UCSD-AML1 (cell line): ENCODE measurements around the gene TOR1A.

Experiments
- DNase-seq: peaks from one replicate; lab custom pipeline; 2025; ENCODE audit not compliant: unreplicated experiment; lab: John Stamatoyannopoulos, UW

Gene TOR1A, protein sequence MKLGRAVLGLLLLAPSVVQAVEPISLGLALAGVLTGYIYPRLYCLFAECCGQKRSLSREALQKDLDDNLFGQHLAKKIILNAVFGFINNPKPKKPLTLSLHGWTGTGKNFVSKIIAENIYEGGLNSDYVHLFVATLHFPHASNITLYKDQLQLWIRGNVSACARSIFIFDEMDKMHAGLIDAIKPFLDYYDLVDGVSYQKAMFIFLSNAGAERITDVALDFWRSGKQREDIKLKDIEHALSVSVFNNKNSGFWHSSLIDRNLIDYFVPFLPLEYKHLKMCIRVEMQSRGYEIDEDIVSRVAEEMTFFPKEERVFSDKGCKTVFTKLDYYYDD

DNA sequence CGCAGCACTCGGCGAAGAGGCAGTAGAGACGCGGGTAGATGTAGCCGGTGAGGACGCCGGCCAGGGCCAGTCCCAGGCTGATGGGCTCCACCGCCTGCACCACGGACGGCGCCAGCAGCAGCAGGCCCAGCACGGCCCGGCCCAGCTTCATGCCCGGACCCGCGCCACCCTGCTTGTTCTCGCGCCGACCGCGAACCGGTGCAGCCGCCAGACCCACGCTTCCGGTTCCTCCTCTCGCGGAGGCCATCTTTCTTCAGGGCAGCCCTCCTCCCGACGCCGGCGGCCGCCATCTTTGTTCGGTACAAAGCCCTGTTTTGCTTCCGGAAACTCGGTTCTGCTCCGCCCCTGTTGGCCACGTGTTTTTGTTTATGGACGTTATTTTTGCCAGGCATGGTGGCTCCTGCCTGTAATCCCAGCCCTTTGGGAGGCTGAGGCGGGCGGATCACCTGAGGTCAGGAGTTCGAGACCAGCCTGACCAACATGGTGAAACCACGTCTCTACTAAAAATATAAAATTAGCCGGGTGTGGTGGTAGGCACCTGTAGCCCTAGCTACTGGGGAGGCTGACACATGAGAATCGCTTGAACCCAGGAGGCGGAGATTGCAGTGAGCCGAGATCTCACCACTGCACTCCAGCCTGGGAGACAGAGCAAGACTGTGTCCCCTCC, at the start of gene TOR1A:
TSS of gene TOR1A (minus strand) at position 202 of the 667 bp plus-strand sequence. CDS start at position 151, 51 bp downstream.
- peak; percentile 92 for DNase-seq

DNA sequence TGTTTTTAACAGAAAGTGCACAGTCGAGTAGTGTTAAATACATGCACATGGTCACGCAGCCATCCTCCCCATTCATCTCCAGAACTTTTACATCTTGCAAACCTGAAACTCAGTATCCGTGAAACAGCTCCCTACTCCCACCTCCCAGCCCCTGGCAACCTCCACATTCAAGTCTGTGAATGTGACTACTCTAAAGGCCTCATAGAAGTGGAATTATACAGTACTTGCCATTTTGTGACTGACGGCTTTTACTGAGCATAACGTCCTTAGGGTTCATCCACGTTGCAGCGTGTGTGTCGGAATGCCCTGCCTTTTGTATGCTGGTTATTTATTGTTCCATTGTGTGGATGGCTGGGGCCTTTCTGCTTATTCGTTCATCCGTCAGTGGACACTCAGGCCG, 47.1 kb upstream of the TOR1A start:
- DNase-seq: no peak

DNA sequence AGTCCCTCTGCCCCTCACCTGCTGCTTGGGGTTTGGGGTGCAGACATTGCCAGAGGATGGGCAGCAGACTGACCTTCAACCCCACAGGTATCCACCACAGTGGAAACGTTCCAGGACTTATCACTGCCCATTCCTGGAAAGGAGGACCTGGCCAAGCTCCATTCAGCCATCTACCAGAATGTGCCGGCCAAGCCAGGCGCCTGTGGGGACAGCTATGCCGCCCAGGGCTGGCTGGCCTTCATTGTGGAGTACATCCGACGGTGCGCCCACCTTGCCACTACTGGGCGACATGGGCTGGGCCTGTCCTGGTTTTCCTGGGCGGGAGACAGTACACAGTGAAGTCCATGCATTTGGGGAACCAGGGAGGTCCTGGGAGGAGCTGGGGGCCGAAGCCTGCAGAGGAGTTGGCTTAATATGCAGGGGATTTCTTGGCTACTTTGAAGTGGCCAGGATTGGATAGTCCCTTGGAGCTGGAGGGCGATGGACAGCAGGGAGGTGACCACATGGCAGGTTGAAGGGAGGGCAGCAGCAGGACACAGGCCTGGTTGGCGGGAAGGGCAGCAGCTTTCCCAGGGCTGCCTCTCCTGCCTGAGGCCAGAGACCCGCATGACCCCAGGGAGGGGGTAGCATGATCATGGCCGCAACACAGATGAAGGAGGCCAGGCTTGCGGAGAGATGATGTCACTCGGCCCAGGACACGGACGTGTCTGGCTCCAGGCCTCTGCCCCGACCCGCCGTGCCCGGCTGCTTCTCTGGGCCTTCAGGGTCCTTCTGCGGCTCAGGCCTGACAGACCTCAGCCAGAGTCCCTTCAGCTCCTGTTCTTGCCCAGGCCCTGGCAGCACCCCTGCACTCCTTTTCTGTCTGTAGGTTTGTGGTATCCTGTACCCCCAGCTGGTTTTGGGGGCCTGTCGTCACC, 45.9 kb upstream of the TOR1A start:
- DNase-seq: no peak

DNA sequence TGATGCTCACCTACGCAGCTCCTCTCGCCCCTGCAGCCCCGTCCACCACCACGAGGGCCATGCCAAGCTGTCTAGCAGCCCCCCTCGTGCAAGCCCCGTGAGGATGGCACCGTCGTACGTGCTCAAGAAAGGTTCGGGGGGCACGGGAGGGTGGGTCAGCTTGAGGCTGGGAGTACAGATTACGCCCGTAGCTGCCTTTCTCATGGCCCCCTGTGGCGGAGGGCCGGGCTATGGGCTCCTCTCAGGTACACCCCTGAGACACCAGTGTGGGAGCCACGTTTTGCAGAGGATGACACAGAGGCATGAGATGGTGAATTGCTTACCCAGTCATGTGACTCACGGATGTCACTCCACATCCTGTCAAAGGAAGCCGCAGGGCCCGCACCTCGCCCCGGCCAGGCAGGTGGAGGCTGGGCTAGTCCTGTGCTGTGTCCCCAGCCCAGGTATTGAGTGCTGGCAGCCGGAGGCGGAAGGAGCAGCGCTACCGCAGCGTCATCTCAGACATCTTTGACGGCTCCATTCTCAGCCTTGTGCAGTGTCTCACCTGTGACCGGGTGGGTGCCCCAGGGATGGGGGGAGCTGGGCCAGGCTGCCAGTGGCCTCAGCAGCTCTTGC, 45.0 kb upstream of the TOR1A start:
- no peak for DNase-seq

DNA sequence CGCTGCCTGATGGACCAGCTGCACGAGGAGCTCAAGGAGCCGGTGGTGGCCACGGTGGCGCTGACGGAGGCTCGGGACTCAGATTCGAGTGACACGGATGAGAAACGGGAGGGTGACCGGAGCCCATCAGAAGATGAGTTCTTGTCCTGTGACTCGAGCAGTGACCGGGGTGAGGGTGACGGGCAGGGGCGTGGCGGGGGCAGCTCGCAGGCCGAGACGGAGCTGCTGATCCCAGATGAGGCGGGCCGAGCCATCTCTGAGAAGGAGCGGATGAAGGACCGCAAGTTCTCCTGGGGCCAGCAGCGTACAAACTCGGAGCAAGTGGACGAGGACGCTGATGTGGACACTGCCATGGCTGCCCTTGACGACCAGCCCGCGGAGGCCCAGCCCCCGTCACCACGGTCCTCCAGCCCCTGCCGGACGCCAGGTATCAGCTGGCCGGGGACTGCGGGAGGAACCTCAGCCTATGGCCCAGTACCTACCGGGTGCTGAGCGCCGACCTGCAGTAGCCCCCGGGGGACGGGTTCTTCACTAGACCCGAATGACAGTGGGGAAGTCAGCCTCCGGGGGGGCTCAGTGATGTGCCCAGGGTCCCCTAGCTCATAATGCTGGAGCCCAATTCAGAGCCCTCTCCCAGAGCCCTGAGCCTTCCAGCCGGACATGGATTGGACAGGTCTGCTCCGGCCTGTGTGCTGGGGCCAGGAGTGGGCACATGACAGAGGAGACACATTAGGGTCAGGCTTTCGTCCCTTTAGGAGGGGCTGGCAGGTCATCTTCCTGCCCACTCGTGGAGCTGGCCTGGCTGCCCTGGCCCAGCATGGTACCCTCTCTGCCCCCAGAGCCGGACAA, 44.3 kb upstream of the TOR1A start:
- no peak for DNase-seq

DNA sequence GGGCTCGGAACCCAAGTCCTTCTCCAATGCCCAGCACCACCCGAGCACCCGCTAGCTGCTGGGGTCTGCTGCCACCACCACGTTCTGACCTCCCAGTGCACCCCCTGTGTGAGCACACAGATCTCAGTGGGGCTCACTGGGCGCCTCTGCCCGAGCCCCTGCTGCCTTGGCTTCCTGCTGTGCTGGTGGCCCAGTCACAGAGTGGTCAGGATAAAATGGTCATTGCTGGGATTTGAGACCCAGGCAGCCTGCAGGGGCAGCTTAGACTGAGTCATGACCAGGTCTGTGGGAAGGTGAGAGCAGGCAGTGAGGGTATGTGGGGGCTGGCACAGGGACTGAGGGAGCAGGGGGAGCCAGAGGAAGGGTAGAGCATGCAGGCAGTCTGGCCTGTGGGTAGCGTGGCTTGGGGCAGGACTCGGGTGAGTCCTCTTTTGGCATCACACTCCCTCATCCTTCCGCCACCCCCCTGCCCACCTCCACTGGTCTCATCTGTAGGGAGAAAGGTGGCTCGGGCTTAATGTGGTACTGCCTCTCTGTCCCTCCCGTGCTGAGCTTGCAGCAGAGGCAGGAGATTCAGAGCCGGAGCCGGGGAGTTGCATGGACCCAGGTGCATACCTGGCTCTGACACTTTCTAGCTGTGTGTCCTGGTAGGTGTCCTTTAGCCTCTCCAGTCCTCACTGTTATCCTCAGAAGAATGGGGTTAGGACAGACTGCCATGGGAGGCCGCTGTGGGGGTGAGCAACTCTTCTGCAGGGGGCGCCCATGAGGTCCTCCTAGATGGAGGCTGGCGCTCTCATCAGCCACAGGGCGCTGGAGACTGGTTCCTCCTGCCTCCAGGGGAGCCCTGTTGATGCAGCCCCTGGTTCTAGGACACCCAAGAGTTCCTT, 43.4 kb upstream of the TOR1A start:
- DNase-seq: no peak

DNA sequence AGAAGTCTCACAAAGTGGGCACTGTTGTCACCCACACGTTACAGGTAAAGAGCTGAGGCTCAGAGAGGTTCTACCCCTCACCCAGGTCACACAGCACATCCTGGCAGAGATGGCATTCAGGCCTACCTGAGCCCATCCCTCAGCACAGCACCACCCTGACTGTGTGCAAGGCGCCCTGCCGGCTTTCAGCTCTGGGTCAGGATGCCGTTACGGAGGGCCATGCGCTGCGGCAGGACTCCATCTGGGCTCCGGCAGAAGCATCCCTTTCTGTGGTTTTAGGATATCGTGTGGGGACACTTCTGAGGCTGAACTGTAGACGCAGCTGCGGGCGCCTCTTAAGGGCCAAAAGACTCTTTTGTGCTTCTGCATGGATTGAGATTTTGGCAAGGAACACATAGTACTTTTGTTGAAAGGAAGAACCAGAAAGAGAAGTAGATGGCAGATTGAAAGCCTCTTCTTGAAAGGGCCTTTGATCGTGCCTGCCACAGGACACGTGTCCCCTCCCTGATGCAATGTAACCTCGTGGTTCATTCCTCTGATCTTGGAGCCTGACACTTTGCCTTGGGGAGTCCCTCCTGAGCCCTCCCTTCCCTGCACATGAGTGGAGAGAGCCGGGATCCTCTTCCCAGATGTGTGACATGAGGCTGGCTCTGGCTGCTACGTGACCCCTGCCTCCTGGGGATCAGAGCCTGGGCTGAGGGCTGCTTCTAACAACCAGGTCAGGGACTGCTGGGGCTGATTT, 42.6 kb upstream of the TOR1A start:
- no peak for DNase-seq

DNA sequence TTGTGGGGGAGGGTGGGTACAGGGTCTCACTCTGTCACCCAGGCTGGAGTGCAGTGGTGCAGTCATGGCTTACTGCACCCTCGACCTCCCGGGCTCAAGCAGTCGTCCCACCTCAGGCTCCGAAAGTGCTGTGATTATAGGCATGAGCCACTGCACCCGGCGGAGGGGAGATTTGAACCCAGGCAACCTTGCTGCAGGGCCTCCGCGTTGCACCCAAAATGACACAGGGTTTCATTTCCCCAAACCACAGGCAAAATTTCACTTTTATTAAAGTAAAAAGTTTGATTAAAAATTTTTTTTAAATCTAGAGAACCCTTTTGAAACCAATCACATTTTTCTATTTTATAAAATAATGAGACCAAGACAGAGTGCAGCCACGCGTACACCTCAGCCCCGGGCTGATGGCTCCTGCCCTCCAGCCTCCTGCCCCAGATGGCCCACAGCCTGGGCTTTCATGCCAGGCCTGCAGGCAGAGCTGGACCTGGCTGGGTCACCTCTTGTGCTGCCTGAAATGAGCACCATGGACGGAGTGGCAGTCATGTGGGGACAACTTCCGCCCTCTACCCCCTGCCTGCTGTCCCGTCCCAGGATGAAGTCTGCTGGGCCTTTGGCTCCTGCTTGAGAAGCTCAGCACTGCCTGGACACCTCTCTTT, 41.9 kb upstream of the TOR1A start:
- no peak for DNase-seq

DNA sequence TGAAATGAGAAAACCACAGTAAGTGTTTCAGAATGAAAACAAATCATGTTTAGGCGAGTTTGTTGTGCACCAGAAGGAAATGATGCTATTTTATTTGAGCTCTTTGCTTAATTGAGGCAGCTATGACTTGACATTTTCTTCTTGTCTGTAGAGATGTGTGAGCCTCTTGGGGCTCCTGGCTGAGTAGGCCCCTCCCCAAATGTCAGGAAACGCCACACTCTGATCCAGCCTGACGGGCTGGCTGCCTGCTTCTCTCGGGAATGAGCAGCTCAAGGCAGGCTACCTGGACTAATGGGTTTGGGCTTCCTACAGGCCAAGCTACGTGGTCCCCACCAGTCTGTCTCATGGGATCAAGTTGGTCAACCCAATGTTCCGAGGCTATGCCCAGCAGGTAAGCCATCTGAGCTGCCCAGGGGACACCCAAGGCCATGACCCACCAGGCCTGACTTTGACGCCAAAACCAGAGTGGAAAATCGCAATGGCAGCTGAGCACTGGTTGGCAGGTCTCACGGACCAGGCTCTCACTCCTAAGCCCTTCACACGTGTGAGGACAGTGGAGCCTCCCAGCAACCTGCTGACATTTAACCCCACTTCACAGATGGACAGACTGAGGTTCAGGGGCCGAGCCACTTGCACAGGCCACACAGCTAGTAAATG, 41.2 kb upstream of the TOR1A start:
- DNase-seq: no peak

DNA sequence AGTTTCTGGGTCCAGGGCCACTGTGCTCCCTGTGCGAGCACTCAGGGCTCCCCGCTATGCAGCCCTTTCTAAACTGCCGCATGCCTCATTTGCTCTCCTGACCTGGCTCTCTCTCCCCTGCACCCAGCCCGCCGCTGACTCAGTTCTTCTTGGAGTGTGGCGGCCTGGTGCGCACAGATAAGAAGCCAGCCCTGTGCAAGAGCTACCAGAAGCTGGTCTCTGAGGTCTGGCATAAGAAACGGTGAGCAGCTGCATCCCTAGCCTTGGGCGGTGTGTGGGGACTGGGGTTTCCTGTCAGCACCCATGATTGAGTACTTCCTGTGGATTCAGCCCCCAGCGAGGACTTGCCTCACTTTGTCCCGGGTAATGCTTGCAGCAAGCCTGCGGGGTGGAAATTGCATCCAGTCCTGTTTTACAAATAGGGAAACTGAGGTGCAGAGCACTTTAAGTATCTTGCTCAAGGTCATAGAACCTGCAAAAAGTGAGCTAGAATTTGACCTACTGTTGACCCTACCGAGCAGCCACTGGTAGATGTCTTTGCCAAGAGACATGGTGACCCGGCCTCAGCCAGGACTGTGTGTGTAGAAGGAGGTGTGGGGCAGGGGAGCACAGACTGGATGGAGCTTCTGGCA, 39.2 kb upstream of the TOR1A start:
- peak; percentile 95 for DNase-seq

DNA sequence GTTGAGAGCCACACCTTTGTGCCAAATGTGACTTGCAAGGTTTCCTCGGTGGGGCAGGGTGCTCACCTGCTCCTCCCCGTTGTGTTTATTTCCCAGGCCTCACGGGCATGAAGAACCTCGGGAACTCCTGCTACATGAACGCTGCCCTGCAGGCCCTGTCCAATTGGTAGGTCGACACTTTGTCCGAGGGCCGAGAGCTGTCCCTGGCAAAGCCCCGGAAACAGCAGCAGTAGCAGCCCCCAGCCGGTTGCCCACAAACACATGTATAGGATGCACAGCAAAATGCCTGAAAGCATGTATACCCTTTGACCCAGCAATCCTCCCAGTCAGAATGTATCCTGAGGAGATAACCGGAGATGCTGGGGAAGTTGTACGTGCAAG, 37.5 kb upstream of the TOR1A start:
- no peak for DNase-seq

DNA sequence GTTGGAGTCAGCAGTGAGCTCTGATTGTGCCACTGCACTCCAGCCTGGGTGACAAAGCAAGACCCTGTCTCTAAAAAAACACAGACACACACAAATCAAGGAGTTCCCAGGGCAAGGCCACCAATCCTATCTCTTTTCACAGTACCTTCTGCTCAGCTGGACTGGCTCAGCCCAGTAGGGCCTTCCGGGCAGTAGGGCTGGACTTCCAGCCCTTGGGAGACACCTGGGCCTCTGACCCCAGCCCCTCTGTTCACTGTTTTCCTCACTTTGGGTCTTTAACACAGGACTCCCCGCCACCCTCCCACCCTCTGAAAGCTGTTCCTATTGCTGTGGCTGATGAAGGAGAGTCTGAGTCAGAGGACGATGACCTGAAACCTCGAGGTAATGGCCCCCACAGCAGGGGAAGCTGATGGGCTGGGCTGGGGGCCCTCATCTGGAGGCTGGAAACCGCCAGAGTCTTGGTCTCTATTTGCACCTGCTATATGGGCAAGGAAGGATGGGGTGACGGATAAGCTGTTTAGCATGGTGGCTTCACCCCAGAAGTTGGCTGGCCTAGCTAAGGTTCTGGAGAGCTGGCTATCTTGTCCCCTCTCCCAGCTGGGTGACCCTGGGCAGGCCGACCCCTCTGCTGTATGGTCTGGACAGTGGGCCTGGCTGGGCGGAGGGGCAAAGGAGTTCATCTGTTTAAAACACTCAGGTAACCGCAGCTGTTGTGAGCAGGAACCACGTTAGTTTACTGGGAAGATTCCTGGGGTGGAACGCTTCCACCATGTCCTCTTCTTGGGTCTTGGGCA, 36.9 kb upstream of the TOR1A start:
- DNase-seq: no peak

DNA sequence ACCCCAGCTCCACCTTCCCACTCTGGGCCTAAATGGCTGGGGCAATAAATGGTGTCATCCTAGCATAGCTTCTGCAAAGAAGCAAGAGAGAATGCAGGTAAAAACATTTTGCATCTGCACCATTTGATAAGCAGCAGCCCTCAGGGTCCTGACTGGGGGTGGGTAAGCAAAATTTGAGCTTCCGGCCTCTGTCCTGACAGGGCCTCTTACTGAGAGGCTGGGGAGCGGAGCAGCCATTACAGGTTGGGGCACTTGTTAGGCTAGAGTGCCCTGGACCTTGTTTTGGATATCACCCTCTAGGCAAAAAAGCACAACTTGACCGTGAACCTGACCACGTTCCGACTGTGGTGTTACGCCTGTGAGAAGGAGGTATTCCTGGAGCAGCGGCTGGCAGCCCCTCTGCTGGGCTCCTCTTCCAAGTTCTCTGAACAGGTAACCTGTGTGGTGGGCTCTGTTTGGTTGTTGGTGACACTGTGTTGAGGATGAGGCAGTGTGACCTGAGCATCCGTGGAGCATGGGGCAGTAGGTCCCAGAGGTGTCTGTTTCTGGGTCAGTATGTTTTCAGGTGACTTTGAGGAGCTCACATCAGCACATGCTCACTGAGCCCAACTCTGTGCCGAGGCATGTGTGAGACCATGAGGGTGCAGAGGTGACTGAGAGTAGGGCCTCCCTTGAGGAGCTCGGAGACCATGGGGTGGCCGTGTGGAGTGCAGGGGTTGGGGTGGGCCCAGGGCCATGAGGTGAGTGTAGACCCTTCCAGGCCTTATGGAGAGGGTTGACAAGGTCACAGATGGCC, 34.4 kb upstream of the TOR1A start:
- no peak for DNase-seq

DNA sequence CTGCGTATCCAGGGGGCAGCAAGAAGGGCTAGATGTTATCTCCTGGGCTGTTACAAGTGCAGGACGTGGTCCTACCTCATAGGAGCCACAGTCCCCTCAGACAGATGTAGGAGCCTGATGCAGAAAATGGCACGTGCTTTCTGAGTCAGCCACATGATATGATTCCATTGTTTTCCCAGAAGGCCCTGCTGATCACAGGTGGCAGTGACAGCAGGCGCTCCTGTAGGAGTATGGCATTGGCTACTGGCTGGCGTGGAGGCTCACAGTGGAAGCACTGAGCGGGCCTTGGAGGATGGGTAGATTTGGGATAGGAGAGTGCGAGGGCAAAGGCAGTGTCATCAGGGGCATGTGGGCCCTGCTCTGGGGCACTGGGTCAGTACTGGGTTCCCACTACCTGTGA, 33.3 kb upstream of the TOR1A start:
- no peak for DNase-seq

DNA sequence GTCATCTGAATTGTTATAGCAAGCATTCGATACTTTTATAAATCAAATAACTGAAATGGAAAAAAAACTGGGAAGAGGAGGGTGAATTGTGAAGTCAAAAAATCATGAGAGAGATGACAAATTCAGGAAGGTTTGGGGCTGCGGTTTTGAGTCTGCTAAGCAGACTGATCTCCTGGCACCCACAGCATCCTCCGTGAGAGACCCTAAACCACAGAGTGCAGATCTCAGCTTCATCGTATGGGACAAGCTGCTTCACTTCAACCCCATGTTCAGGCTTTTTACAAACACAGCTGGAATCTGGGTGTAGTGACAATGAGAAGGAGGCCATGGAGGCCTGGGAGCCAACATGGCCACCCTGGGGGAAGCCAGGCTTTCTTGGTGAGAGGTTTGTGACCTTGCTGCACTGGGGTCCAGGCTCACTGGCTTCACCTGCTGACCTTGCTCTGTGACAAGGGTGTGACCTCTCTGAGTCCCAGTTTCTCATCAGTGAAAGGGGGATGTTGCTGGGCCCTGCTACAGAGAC, 30.7 kb upstream of the TOR1A start:
- DNase-seq: no peak
